ENCODE results near the gene NPAS3. TPM values are rescaled to one million over a fixed set of nuclear protein-coding genes. Genes with fewer than 3 reads are reported as not detected.

NPAS3 gene
- total and polyA plus RNA-seq, 5 donors from 2014 or later, result not detected

GRCh38 chr14:33691907-33692306 lies 753.2 kb downstream of the NPAS3 start:
- Histone ChIP-seq H3K4me1 (ENCODE audit: control insufficient read depth, insufficient read depth, low read length, poor library complexity, severe bottlenecking) (no peaks in the 10 kb centered on the region), H3K27ac (ENCODE audit: insufficient read depth, low read length, poor library complexity, severe bottlenecking) (no peak overlapping the region), H3K36me3 (ENCODE audit: control insufficient read depth, insufficient read depth, low read length) (no peaks in the 10 kb centered on the region), H3K4me3 (ENCODE audit: low read depth, low read length) (no peak overlapping the region), H3K9me3 (ENCODE audit: control insufficient read depth in 2 of 2, low read length in 2 of 2) (no peaks in the 10 kb centered on the region), H3K27me3 (ENCODE audit: control insufficient read depth, insufficient read depth, low read length) (no peaks in the 10 kb centered on the region)
- Mint-ChIP-seq H3K4me3 (no peak overlapping the region), H3K4me1 (no peaks in the 10 kb centered on the region), H3K27ac (no peak overlapping the region), H3K9me3 (peaks cover 0 to 2% (median 0%) of the 10 kb centered on the region in 7 donors), H3K36me3 (no peaks in the 10 kb centered on the region), H3K27me3 (no peaks in the 10 kb centered on the region)
- DNase-seq (no peak), ATAC-seq (ENCODE audit: low read depth in 2 of 2) (no peak)

GRCh38 chr14:33692762-33693161 lies 754.1 kb downstream of the NPAS3 start:
- Mint-ChIP-seq H3K27me3 (no peaks in the 10 kb centered on the region), H3K4me3 (no peak overlapping the region), H3K27ac (no peak overlapping the region), H3K36me3 (no peaks in the 10 kb centered on the region), H3K9me3 (peaks cover 0 to 2% (median 0%) of the 10 kb centered on the region in 7 donors), H3K4me1 (no peaks in the 10 kb centered on the region)
- H3K27me3 ChIP-seq (ENCODE audit: control insufficient read depth, insufficient read depth, low read length), result no peaks in the 10 kb centered on the region
- H3K9me3 ChIP-seq (ENCODE audit: control insufficient read depth in 2 of 2, low read length in 2 of 2), result no peaks in the 10 kb centered on the region
- no peaks in the 10 kb centered on the region for H3K36me3 ChIP-seq (ENCODE audit: control insufficient read depth, insufficient read depth, low read length)
- no peak overlapping the region for H3K27ac ChIP-seq (ENCODE audit: insufficient read depth, low read length, poor library complexity, severe bottlenecking)
- DNase-seq, result no peak
- no peaks in the 10 kb centered on the region for H3K4me1 ChIP-seq (ENCODE audit: control insufficient read depth, insufficient read depth, low read length, poor library complexity, severe bottlenecking)
- no peak for ATAC-seq (ENCODE audit: low read depth in 2 of 2)
- H3K4me3 ChIP-seq (ENCODE audit: low read depth, low read length), result no peak overlapping the region

- Histone ChIP-seq H3K9me3 (ENCODE audit: control insufficient read depth in 2 of 2, low read length in 2 of 2) (no peaks in the 10 kb centered on the region), H3K27ac (ENCODE audit: insufficient read depth, low read length, poor library complexity, severe bottlenecking) (no peak overlapping the region), H3K36me3 (ENCODE audit: control insufficient read depth, insufficient read depth, low read length) (no peaks in the 10 kb centered on the region), H3K4me3 (ENCODE audit: low read depth, low read length) (no peak overlapping the region), H3K27me3 (ENCODE audit: control insufficient read depth, insufficient read depth, low read length) (no peaks in the 10 kb centered on the region), H3K4me1 (ENCODE audit: control insufficient read depth, insufficient read depth, low read length, poor library complexity, severe bottlenecking) (no peaks in the 10 kb centered on the region)
- DNase-seq, result no peak
- Mint-ChIP-seq H3K4me1 (no peaks in the 10 kb centered on the region), H3K9me3 (peaks cover 0 to 2% (median 0%) of the 10 kb centered on the region in 7 donors), H3K36me3 (no peaks in the 10 kb centered on the region), H3K4me3 (no peak overlapping the region), H3K27ac (no peak overlapping the region), H3K27me3 (no peaks in the 10 kb centered on the region)
- no peak for ATAC-seq (ENCODE audit: low read depth in 2 of 2)
Measured at GRCh38 chr14:33693237-33693636, 754.6 kb downstream of the NPAS3 start.

GRCh38 chr14:33696165-33696564 lies 757.5 kb downstream of the NPAS3 start:
- no peaks in the 10 kb centered on the region for H3K27me3 Mint-ChIP-seq
- no peak overlapping the region for H3K27ac ChIP-seq (ENCODE audit: insufficient read depth, low read length, poor library complexity, severe bottlenecking)
- peaks cover 0 to 2% (median 0%) of the 10 kb centered on the region in 7 donors for H3K9me3 Mint-ChIP-seq
- no peaks in the 10 kb centered on the region for H3K4me1 ChIP-seq (ENCODE audit: control insufficient read depth, insufficient read depth, low read length, poor library complexity, severe bottlenecking)
- no peaks in the 10 kb centered on the region for H3K36me3 ChIP-seq (ENCODE audit: control insufficient read depth, insufficient read depth, low read length)
- H3K4me3 ChIP-seq (ENCODE audit: low read depth, low read length), result no peak overlapping the region
- H3K4me1 Mint-ChIP-seq, result no peaks in the 10 kb centered on the region
- H3K27ac Mint-ChIP-seq, result no peak overlapping the region
- no peak for DNase-seq
- H3K4me3 Mint-ChIP-seq, result no peak overlapping the region
- no peaks in the 10 kb centered on the region for H3K27me3 ChIP-seq (ENCODE audit: control insufficient read depth, insufficient read depth, low read length)
- no peak for ATAC-seq (ENCODE audit: low read depth in 2 of 2)
- H3K36me3 Mint-ChIP-seq, result no peaks in the 10 kb centered on the region
- no peaks in the 10 kb centered on the region for H3K9me3 ChIP-seq (ENCODE audit: control insufficient read depth in 2 of 2, low read length in 2 of 2)

- H3K9me3 ChIP-seq (ENCODE audit: control insufficient read depth in 2 of 2, low read length in 2 of 2), result no peaks in the 10 kb centered on the region
- no peak overlapping the region for H3K4me3 ChIP-seq (ENCODE audit: low read depth, low read length)
- Mint-ChIP-seq H3K4me3 (no peak overlapping the region), H3K27me3 (no peaks in the 10 kb centered on the region), H3K27ac (no peak overlapping the region), H3K4me1 (no peaks in the 10 kb centered on the region), H3K36me3 (no peaks in the 10 kb centered on the region), H3K9me3 (peaks cover 0 to 6% (median 0%) of the 10 kb centered on the region in 7 donors)
- no peaks in the 10 kb centered on the region for H3K4me1 ChIP-seq (ENCODE audit: control insufficient read depth, insufficient read depth, low read length, poor library complexity, severe bottlenecking)
- no peaks in the 10 kb centered on the region for H3K36me3 ChIP-seq (ENCODE audit: control insufficient read depth, insufficient read depth, low read length)
- ATAC-seq (ENCODE audit: low read depth in 2 of 2) (no peak), DNase-seq (no peak)
- no peak overlapping the region for H3K27ac ChIP-seq (ENCODE audit: insufficient read depth, low read length, poor library complexity, severe bottlenecking)
- H3K27me3 ChIP-seq (ENCODE audit: control insufficient read depth, insufficient read depth, low read length), result no peaks in the 10 kb centered on the region
Measured at GRCh38 chr14:33699300-33699983, 760.8 kb downstream of the NPAS3 start.

DNA sequence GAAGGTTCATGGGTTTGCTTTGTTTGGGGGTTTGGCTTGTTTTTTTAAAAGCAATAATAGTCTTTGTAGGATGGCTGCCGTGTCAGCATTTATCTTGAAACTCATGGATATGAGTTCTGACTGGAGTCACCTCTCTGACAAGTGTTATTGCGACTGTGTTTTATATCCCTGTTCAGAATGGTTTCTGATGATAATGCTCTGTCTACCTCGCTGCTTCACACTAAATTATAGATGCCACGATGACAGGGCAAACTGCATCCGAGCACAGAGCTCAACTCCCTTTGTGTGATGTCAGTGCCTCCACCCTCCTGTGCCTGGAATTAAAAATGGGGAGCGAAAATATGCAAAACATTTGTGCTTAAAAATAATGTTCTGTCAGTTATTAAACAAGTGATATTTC lies 761.4 kb downstream of the NPAS3 start:
- peak overlapping the region in 1 of 3 donors; percentile 18 for H3K27ac Mint-ChIP-seq
- no peaks in the 10 kb centered on the region for H3K36me3 Mint-ChIP-seq
- H3K27me3 Mint-ChIP-seq, result no peaks in the 10 kb centered on the region
- no peaks in the 10 kb centered on the region for H3K4me1 Mint-ChIP-seq
- no peak for ATAC-seq (ENCODE audit: low read depth in 2 of 2)
- Histone ChIP-seq H3K27ac (ENCODE audit: insufficient read depth, low read length, poor library complexity, severe bottlenecking) (no peak overlapping the region), H3K4me3 (ENCODE audit: low read depth, low read length) (no peak overlapping the region), H3K36me3 (ENCODE audit: control insufficient read depth, insufficient read depth, low read length) (no peaks in the 10 kb centered on the region), H3K4me1 (ENCODE audit: control insufficient read depth, insufficient read depth, low read length, poor library complexity, severe bottlenecking) (no peaks in the 10 kb centered on the region), H3K9me3 (ENCODE audit: control insufficient read depth in 2 of 2, low read length in 2 of 2) (no peaks in the 10 kb centered on the region), H3K27me3 (ENCODE audit: control insufficient read depth, insufficient read depth, low read length) (no peaks in the 10 kb centered on the region)
- DNase-seq, result no peak
- peaks cover 0 to 6% (median 0%) of the 10 kb centered on the region in 7 donors for H3K9me3 Mint-ChIP-seq
- no peak overlapping the region for H3K4me3 Mint-ChIP-seq

DNA sequence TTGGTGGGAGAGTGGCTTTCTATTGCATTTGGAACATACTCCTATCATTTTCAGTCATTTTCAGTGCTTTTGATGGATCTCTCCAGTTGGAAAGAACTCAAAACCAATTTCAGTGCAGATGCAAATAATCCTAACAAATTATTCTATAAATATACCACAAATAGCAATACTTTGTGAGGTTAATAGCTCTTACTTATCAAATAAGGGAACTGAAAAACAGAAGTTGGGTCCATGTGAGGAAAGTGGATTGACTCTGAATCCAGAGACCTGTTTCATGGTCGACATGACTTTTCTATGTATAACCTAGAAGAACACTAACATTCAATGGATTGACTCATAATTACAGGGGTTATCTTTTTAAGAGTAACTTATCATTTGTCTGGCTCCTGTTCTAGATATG lies 763.6 kb downstream of the NPAS3 start:
- DNase-seq, result no peak
- no peak overlapping the region for H3K4me3 Mint-ChIP-seq
- H3K27me3 Mint-ChIP-seq, result no peaks in the 10 kb centered on the region
- ATAC-seq (ENCODE audit: low read depth in 2 of 2), result no peak
- no peaks in the 10 kb centered on the region for H3K36me3 Mint-ChIP-seq
- Histone ChIP-seq H3K4me3 (ENCODE audit: low read depth, low read length) (no peak overlapping the region), H3K27ac (ENCODE audit: insufficient read depth, low read length, poor library complexity, severe bottlenecking) (no peak overlapping the region), H3K27me3 (ENCODE audit: control insufficient read depth, insufficient read depth, low read length) (no peaks in the 10 kb centered on the region), H3K9me3 (ENCODE audit: control insufficient read depth in 2 of 2, low read length in 2 of 2) (no peaks in the 10 kb centered on the region), H3K4me1 (ENCODE audit: control insufficient read depth, insufficient read depth, low read length, poor library complexity, severe bottlenecking) (no peaks in the 10 kb centered on the region), H3K36me3 (ENCODE audit: control insufficient read depth, insufficient read depth, low read length) (no peaks in the 10 kb centered on the region)
- no peaks in the 10 kb centered on the region for H3K4me1 Mint-ChIP-seq
- H3K27ac Mint-ChIP-seq, result no peak overlapping the region
- H3K9me3 Mint-ChIP-seq, result peaks cover 0 to 6% (median 2%) of the 10 kb centered on the region in 7 donors

DNA sequence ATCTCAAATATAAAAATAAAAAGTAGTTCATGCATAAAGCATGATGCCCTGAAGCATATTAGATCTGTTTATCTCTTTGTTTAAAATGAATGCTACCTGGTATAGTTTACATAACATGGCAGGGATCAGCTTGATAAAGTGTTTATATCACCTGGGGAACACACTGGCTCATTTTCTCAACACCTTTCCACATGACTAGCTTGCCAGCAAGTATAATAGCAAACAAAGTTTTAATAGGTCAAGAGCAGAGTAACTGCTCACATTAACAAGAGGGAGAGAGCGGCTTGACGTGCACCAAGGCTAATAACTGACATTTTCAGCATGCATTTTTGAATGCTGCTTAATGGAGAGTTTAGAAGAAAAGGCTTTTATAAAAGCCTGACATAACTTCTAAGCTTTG lies 765.8 kb downstream of the NPAS3 start:
- H3K36me3 Mint-ChIP-seq, result no peaks in the 10 kb centered on the region
- H3K4me1 Mint-ChIP-seq, result no peaks in the 10 kb centered on the region
- Histone ChIP-seq H3K4me3 (ENCODE audit: low read depth, low read length) (no peak overlapping the region), H3K4me1 (ENCODE audit: control insufficient read depth, insufficient read depth, low read length, poor library complexity, severe bottlenecking) (no peaks in the 10 kb centered on the region), H3K9me3 (ENCODE audit: control insufficient read depth in 2 of 2, low read length in 2 of 2) (no peaks in the 10 kb centered on the region), H3K36me3 (ENCODE audit: control insufficient read depth, insufficient read depth, low read length) (no peaks in the 10 kb centered on the region), H3K27ac (ENCODE audit: insufficient read depth, low read length, poor library complexity, severe bottlenecking) (no peak overlapping the region), H3K27me3 (ENCODE audit: control insufficient read depth, insufficient read depth, low read length) (no peaks in the 10 kb centered on the region)
- H3K27me3 Mint-ChIP-seq, result no peaks in the 10 kb centered on the region
- no peak overlapping the region for H3K27ac Mint-ChIP-seq
- no peak for DNase-seq
- H3K4me3 Mint-ChIP-seq, result no peak overlapping the region
- no peak for ATAC-seq (ENCODE audit: low read depth in 2 of 2)
- H3K9me3 Mint-ChIP-seq, result peaks cover 0 to 6% (median 4%) of the 10 kb centered on the region in 7 donors

Data from CD4-positive, CD25-positive, alpha-beta regulatory T cell (primary cell).